WTC11 (cell line): Measurements from ENCODE around the gene LEUTX.

Experiments used
- CTCF ChIP-seq: fragments of 200-600 bp; IDR thresholded peaks from 2 replicates; pipeline ENCODE4 v1.8.0; 2022; ENCODE audit warnings: antibody characterized with exemption
- E2F4 ChIP-seq: sonication (generic); formaldehyde crosslinking; IDR thresholded peaks from 2 replicates; pipeline ENCODE4 v1.8.1; 2022; ENCODE audit warnings: low read depth, mild to moderate bottlenecking, moderate library complexity, missing genetic modification reagents, borderline replicate concordance
- E2F5 ChIP-seq: sonication (generic); formaldehyde crosslinking; IDR thresholded peaks from 2 replicates; pipeline ENCODE4 v1.8.1; 2022; ENCODE audit warnings: mild to moderate bottlenecking, moderate library complexity, missing genetic modification reagents
- ETV6 ChIP-seq: sonication (generic); formaldehyde crosslinking; IDR thresholded peaks from 2 replicates; pipeline ENCODE4 v1.8.1; 2022; ENCODE audit warnings: mild to moderate bottlenecking, missing genetic modification reagents
- FOXP1 ChIP-seq: sonication (generic); formaldehyde crosslinking; IDR thresholded peaks from 2 replicates; pipeline ENCODE4 v1.8.0; 2022; ENCODE audit warnings: missing genetic modification reagents, mild to moderate bottlenecking, moderate library complexity, borderline replicate concordance
- GABPB1 ChIP-seq: sonication (generic); formaldehyde crosslinking; IDR thresholded peaks from 2 replicates; pipeline ENCODE4 v1.8.1; 2023; ENCODE audit warnings: mild to moderate bottlenecking, missing genetic modification reagents
- GRHL2 ChIP-seq: fragments of 250-450 bp; sonication (Bioruptor Pico); IDR thresholded peaks from 2 replicates; pipeline ENCODE4 v1.8.0; 2022; ENCODE audit warnings: mild to moderate bottlenecking, moderate library complexity; ENCODE audit not compliant: insufficient replicate concordance, severe bottlenecking
- MAX ChIP-seq: sonication (generic); formaldehyde crosslinking; IDR thresholded peaks from 2 replicates; pipeline ENCODE4 v1.8.0; 2022; ENCODE audit warnings: mild to moderate bottlenecking, missing genetic modification reagents
- NR2C2 ChIP-seq: sonication (generic); formaldehyde crosslinking; IDR thresholded peaks from 2 replicates; pipeline ENCODE4 v1.8.0; 2022; ENCODE audit warnings: mild to moderate bottlenecking, missing genetic modification reagents
- PRDM15 ChIP-seq: sonication (generic); formaldehyde crosslinking; IDR thresholded peaks from 2 replicates; pipeline ENCODE4 v1.8.0; 2022; ENCODE audit warnings: missing genetic modification reagents
- TCF7 ChIP-seq: sonication (generic); formaldehyde crosslinking; IDR thresholded peaks from 2 replicates; pipeline ENCODE4 v1.8.0; 2022; ENCODE audit warnings: mild to moderate bottlenecking, low read depth, missing genetic modification reagents, moderate library complexity
- TEAD4 ChIP-seq: sonication (generic); formaldehyde crosslinking; IDR thresholded peaks from 2 replicates; pipeline ENCODE4 v1.8.0; 2022; ENCODE audit warnings: mild to moderate bottlenecking, missing genetic modification reagents
- ZNF138 ChIP-seq: sonication (generic); formaldehyde crosslinking; conservative IDR thresholded peaks from 2 replicates; pipeline ENCODE4 v1.8.1; 2022; ENCODE audit warnings: mild to moderate bottlenecking, moderate library complexity, missing genetic modification reagents

GRCh38 chr19:39828654-39829032 lies 50.0 kb downstream of the LEUTX start:
- TF ChIP-seq CTCF (no peak), MAX (CRISPR knock-in tag) (no peak), E2F5 (CRISPR knock-in tag) (no peak), TEAD4 (no peak), GRHL2 (CRISPR knock-in tag) (no peak), TCF7 (CRISPR knock-in tag) (no peak), GABPB1 (CRISPR knock-in tag) (no peak), PRDM15 (CRISPR knock-in tag) (no peak), E2F4 (CRISPR knock-in tag) (no peak), ZNF138 (no peak), FOXP1 (no peak), NR2C2 (CRISPR knock-in tag) (no peak), ETV6 (CRISPR knock-in tag) (no peak)
